Mesodermal cell (in vitro differentiated cells): ENCODE results near the gene ZNRF3.
"Not testable (repeated sequence)": the region's sequence is repeated elsewhere in the genome, so short reads cannot be mapped to it uniquely, and the experiment has no call there.

ENCODE experiments used
- H3K27ac ChIP-seq: 2 replicates; pipeline ENCODE4 v1.7.0; 2013; ENCODE audit warnings: mild to moderate bottlenecking, low read depth, low read length, moderate library complexity; ENCODE audit not compliant: severe bottlenecking
- H3K36me3 ChIP-seq: 2 replicates; pipeline ENCODE4 v1.7.1; 2013; ENCODE audit warnings: mild to moderate bottlenecking, low read length, moderate library complexity; ENCODE audit not compliant: control insufficient read depth, insufficient read depth
- H3K4me1 ChIP-seq: one replicate; pipeline ENCODE4 v1.7.1; 2013; ENCODE audit warnings: mild to moderate bottlenecking, low read length; ENCODE audit not compliant: insufficient read depth, control insufficient read depth, poor library complexity, severe bottlenecking
- H3K4me3 ChIP-seq: 2 replicates; pipeline ENCODE4 v1.7.0; 2013; ENCODE audit warnings: low read length, control low read depth, mild to moderate bottlenecking; ENCODE audit not compliant: insufficient read depth, poor library complexity, severe bottlenecking; ENCODE audit errors: extremely low read depth
- H3K9me3 ChIP-seq: 2 replicates; pipeline ENCODE4 v1.7.1; 2013; ENCODE audit warnings: mild to moderate bottlenecking, low read length, moderate library complexity; ENCODE audit not compliant: control insufficient read depth
- WGBS, 2 experiments: methylation state at CpG; one replicate each; pipeline ENCODE4 v1.1.5; 2013; ENCODE audit warnings: missing lambda C conversion rate in 2 of 2; ENCODE audit not compliant: insufficient coverage in 2 of 2; 5-methylcytosine and 5-hydroxymethylcytosine counted together

The ZNRF3 gene

GRCh38 chr22:29080106-29080975, 197.0 kb downstream of the ZNRF3 start:
- no peaks in the 10 kb centered on the region for H3K9me3 ChIP-seq
- H3K36me3 ChIP-seq = no peaks in the 10 kb centered on the region
- H3K4me1 ChIP-seq = peaks cover 12% of the 10 kb centered on the region
- 91 to 95% methylated on average over 3 to 4 of the region's 7 CpGs for WGBS, 2 experiments
- peak overlapping the region; percentile 54 for H3K27ac ChIP-seq
- no peak overlapping the region for H3K4me3 ChIP-seq

- 94% methylated on average over 2 of the region's 3 CpGs; no CpG with 5 or more reads in 1 of the 2 experiments for WGBS, 2 experiments
- no peak overlapping the region for H3K4me3 ChIP-seq
- H3K9me3 ChIP-seq = no peaks in the 10 kb centered on the region
- no peaks in the 10 kb centered on the region for H3K36me3 ChIP-seq
- peaks cover 12% of the 10 kb centered on the region for H3K4me1 ChIP-seq
- H3K27ac ChIP-seq = no peak overlapping the region
These were observed 198.3 kb downstream of the ZNRF3 start for GRCh38 chr22:29081517-29082236.

- H3K4me3 ChIP-seq = no peak overlapping the region
- no peaks in the 10 kb centered on the region for H3K9me3 ChIP-seq
- 83 to 95% methylated on average over 2 of the region's 7 CpGs for WGBS, 2 experiments
- H3K4me1 ChIP-seq = peaks cover 12% of the 10 kb centered on the region
- H3K27ac ChIP-seq = no peak overlapping the region
- no peaks in the 10 kb centered on the region for H3K36me3 ChIP-seq
These were observed 199.6 kb downstream of the ZNRF3 start for GRCh38 chr22:29082826-29083545.

- not testable (repeated sequence) for H3K36me3 ChIP-seq, H3K27ac ChIP-seq, H3K9me3 ChIP-seq, H3K4me3 ChIP-seq
- 83 to 96% methylated on average over 7 of the region's 7 CpGs for WGBS, 2 experiments
- H3K4me1 ChIP-seq = peaks cover 12% of the 10 kb centered on the region
These were observed 200.2 kb downstream of the ZNRF3 start for GRCh38 chr22:29083576-29083932.

- Histone ChIP-seq H3K4me1 (peaks cover 12% of the 10 kb centered on the region), H3K4me3 (no peak overlapping the region), H3K9me3 (no peaks in the 10 kb centered on the region), H3K27ac (no peak overlapping the region), H3K36me3 (no peaks in the 10 kb centered on the region)
- 65 to 68% methylated on average over 3 to 5 of the region's 5 CpGs for whole genome bisulfite sequencing, 2 experiments
These were observed 200.7 kb downstream of the ZNRF3 start for GRCh38 chr22:29083933-29084591.

- Histone ChIP-seq H3K27ac (no peak overlapping the region), H3K36me3 (no peaks in the 10 kb centered on the region), H3K4me3 (no peak overlapping the region), H3K9me3 (no peaks in the 10 kb centered on the region), H3K4me1 (peaks cover 12% of the 10 kb centered on the region)
- WGBS, 2 experiments = no CpG with 5 or more reads among the region's 2 CpGs
These were observed 203.6 kb downstream of the ZNRF3 start for GRCh38 chr22:29087012-29087411.

GRCh38 chr22:29088809-29089208, 205.4 kb downstream of the ZNRF3 start:
- 94 to 100% methylated on average over 2 of the region's 3 CpGs for WGBS, 2 experiments
- peaks cover 17% of the 10 kb centered on the region for H3K4me1 ChIP-seq
- no peaks in the 10 kb centered on the region for H3K36me3 ChIP-seq
- H3K9me3 ChIP-seq = no peaks in the 10 kb centered on the region
- no peak overlapping the region for H3K27ac ChIP-seq
- H3K4me3 ChIP-seq = no peak overlapping the region

- 75 to 96% methylated on average over 3 of the region's 3 CpGs for WGBS, 2 experiments
These were observed 206.1 kb downstream of the ZNRF3 start for GRCh38 chr22:29089507-29089906.

GRCh38 chr22:29090039-29090438, 206.7 kb downstream of the ZNRF3 start:
- 83 to 92% methylated on average over 1 to 2 of the region's 3 CpGs for WGBS, 2 experiments
- H3K36me3 ChIP-seq = no peaks in the 10 kb centered on the region
- H3K4me1 ChIP-seq = peaks cover 13% of the 10 kb centered on the region
- H3K4me3 ChIP-seq = no peak overlapping the region
- no peak overlapping the region for H3K27ac ChIP-seq
- H3K9me3 ChIP-seq = no peaks in the 10 kb centered on the region

More at GRCh38 chr22:29089507-29089906, 206.1 kb downstream of the ZNRF3 start:
- H3K4me1 ChIP-seq = peaks cover 13% of the 10 kb centered on the region
- H3K9me3 ChIP-seq = no peaks in the 10 kb centered on the region
- H3K4me3 ChIP-seq = no peak overlapping the region
- H3K36me3 ChIP-seq = no peaks in the 10 kb centered on the region
- no peak overlapping the region for H3K27ac ChIP-seq

GRCh38 chr22:29092243-29092642, 208.9 kb downstream of the ZNRF3 start:
- 88 to 100% methylated on average over 2 to 3 of the region's 4 CpGs for WGBS, 2 experiments
- Histone ChIP-seq H3K27ac (no peak overlapping the region), H3K4me1 (peaks cover 21% of the 10 kb centered on the region), H3K36me3 (no peaks in the 10 kb centered on the region), H3K9me3 (no peaks in the 10 kb centered on the region), H3K4me3 (no peak overlapping the region)
